C1 segment of cervical spinal cord (tissue), 14 donors: Measurements from ENCODE around the gene CAND1.

Experiments
- DNase-seq, 14 donors: peaks; one replicate each; lab custom pipeline; 2025; lab: John Stamatoyannopoulos, UW

The CAND1 gene

GRCh38 chr12:67344979-67345710 is 76.0 kb downstream of the CAND1 start:
- DNase-seq, result no peak

GRCh38 chr12:67348683-67349082 is 79.5 kb downstream of the CAND1 start:
- DNase-seq, result no peak

GRCh38 chr12:67352682-67353081 is 83.5 kb downstream of the CAND1 start:
- no peak for DNase-seq

- DNase-seq, result no peak
These were observed 85.2 kb downstream of the CAND1 start for GRCh38 chr12:67354322-67354721.

GRCh38 chr12:67354966-67355365 is 85.8 kb downstream of the CAND1 start:
- DNase-seq, result no peak

GRCh38 chr12:67355428-67356379 is 86.5 kb downstream of the CAND1 start:
- DNase-seq, result peak in 4 of 14 donors; percentile 1 to 36 (median 6)

- DNase-seq, result no peak
These were observed 87.2 kb downstream of the CAND1 start for GRCh38 chr12:67356380-67356774.

GRCh38 chr12:67357376-67358125 is 88.4 kb downstream of the CAND1 start:
- DNase-seq, result no peak

- no peak for DNase-seq
These were observed 89.7 kb downstream of the CAND1 start for GRCh38 chr12:67358781-67359338.

GRCh38 chr12:67362526-67362925 is 93.4 kb downstream of the CAND1 start:
- no peak for DNase-seq

GRCh38 chr12:67364228-67364627 is 95.1 kb downstream of the CAND1 start:
- DNase-seq, result no peak

- DNase-seq, result no peak
These were observed 96.0 kb downstream of the CAND1 start for GRCh38 chr12:67365131-67365530.

- no peak for DNase-seq
These were observed 98.7 kb downstream of the CAND1 start for GRCh38 chr12:67367843-67368242.
